ENCODE results near the gene PID1. TPM values are rescaled to one million over a fixed set of nuclear protein-coding genes. Genes with fewer than 3 reads are reported as not detected.
"Not testable (repeated sequence)": the region's sequence is repeated elsewhere in the genome, so short reads cannot be mapped to it uniquely, and the experiment has no call there.

Gene PID1
- total RNA-seq, 2 donors from 2014 or later = 0.55 to 1.6 TPM

GRCh38 chr2:229193281-229193680, 77.8 kb downstream of the PID1 start:
- no peak overlapping the region for H3K9ac ChIP-seq (ENCODE audit: extremely low read depth, low read length, poor library complexity, severe bottlenecking)
- H3K36me3 Mint-ChIP-seq (ENCODE audit: low read depth) = no peaks in the 10 kb centered on the region
- no peaks in the 10 kb centered on the region for H3K27me3 ChIP-seq (ENCODE audit: control insufficient read depth, insufficient read depth, low read length, poor library complexity, severe bottlenecking)
- DNase-seq = no peak
- TF ChIP-seq CTCF (conservative IDR thresholded peaks at IDR 0.05) = no peak
- H3K27ac ChIP-seq (ENCODE audit: low read depth, low read length) = no peak overlapping the region
- no peaks in the 10 kb centered on the region for H3K4me1 ChIP-seq (ENCODE audit: control insufficient read depth, insufficient read depth, low read length)
- no peak overlapping the region for H3K27ac Mint-ChIP-seq
- no peak overlapping the region for H3K4me3 ChIP-seq (ENCODE audit: low read length)
- no peak overlapping the region for H3K4me3 Mint-ChIP-seq
- H3K36me3 ChIP-seq (ENCODE audit: control insufficient read depth, insufficient read depth, low read length) = no peaks in the 10 kb centered on the region
- no peaks in the 10 kb centered on the region for H3K27me3 Mint-ChIP-seq (ENCODE audit: insufficient read depth)
- no peaks in the 10 kb centered on the region for H3K4me1 Mint-ChIP-seq
- 68 to 100% methylated on average over 1 to 2 of the region's 3 CpGs for WGBS, 2 experiments (ENCODE audit: insufficient coverage in 1 of 2, insufficient read length in 1 of 2)
- no peaks in the 10 kb centered on the region for H3K9me3 ChIP-seq (ENCODE audit: control insufficient read depth, low read length)
- peaks cover under 1% of the 10 kb centered on the region for H3K9me3 Mint-ChIP-seq

GRCh38 chr2:229191413-229191812, 79.7 kb downstream of the PID1 start:
- TF ChIP-seq CTCF (conservative IDR thresholded peaks at IDR 0.05) = no peak
- Histone ChIP-seq H3K9me3 (ENCODE audit: control insufficient read depth, low read length) (no peaks in the 10 kb centered on the region), H3K27ac (ENCODE audit: low read depth, low read length) (no peak overlapping the region), H3K4me3 (ENCODE audit: low read length) (no peak overlapping the region), H3K36me3 (ENCODE audit: control insufficient read depth, insufficient read depth, low read length) (no peaks in the 10 kb centered on the region), H3K27me3 (ENCODE audit: control insufficient read depth, insufficient read depth, low read length, poor library complexity, severe bottlenecking) (no peaks in the 10 kb centered on the region), H3K4me1 (ENCODE audit: control insufficient read depth, insufficient read depth, low read length) (no peaks in the 10 kb centered on the region), H3K9ac (ENCODE audit: extremely low read depth, low read length, poor library complexity, severe bottlenecking) (no peak overlapping the region)
- no peak for DNase-seq
- WGBS, 2 experiments (ENCODE audit: insufficient coverage in 1 of 2, insufficient read length in 1 of 2) = 88% methylated on average over 1 of the region's 1 CpG; no CpG with 5 or more reads in 1 of the 2 experiments
- no peak overlapping the region for H3K27ac Mint-ChIP-seq
- H3K27me3 Mint-ChIP-seq (ENCODE audit: insufficient read depth) = no peaks in the 10 kb centered on the region
- H3K9me3 Mint-ChIP-seq = peaks cover 19% of the 10 kb centered on the region
- H3K4me3 Mint-ChIP-seq = no peak overlapping the region
- no peaks in the 10 kb centered on the region for H3K4me1 Mint-ChIP-seq
- H3K36me3 Mint-ChIP-seq (ENCODE audit: low read depth) = peaks cover 2% of the 10 kb centered on the region

DNA sequence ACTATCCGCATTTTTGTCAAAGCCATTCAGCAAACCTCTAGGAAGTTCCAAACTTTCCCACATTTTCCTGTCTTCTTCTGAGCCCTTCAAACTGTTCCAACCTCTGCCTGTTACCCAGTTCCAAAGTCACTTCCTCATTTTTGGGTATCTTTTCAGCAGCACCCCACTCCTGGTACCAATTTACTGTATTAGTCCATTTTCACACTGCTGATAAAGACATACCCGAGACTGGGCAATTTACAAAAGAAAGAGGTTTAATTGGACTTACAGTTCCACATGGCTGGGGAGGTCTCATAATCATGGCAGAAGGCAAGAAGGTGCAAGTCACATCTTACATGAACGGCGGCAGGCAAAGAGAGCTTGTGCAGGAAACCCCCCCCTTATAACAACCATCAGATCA, 84.0 kb downstream of the PID1 start:
- H3K36me3 ChIP-seq (ENCODE audit: control insufficient read depth, insufficient read depth, low read length); DNase-seq; H3K27ac ChIP-seq (ENCODE audit: low read depth, low read length); H3K4me1 Mint-ChIP-seq; H3K27me3 ChIP-seq (ENCODE audit: control insufficient read depth, insufficient read depth, low read length, poor library complexity, severe bottlenecking); H3K4me3 ChIP-seq (ENCODE audit: low read length); H3K4me1 ChIP-seq (ENCODE audit: control insufficient read depth, insufficient read depth, low read length); H3K27ac Mint-ChIP-seq; H3K4me3 Mint-ChIP-seq; H3K9ac ChIP-seq (ENCODE audit: extremely low read depth, low read length, poor library complexity, severe bottlenecking); H3K27me3 Mint-ChIP-seq (ENCODE audit: insufficient read depth); H3K36me3 Mint-ChIP-seq (ENCODE audit: low read depth); H3K9me3 ChIP-seq (ENCODE audit: control insufficient read depth, low read length): not testable (repeated sequence)
- WGBS, 2 experiments (ENCODE audit: insufficient coverage in 1 of 2, insufficient read length in 1 of 2) = 0 to 72% methylated on average over 1 to 4 of the region's 4 CpGs
- H3K9me3 Mint-ChIP-seq = peaks cover 28% of the 10 kb centered on the region

DNA sequence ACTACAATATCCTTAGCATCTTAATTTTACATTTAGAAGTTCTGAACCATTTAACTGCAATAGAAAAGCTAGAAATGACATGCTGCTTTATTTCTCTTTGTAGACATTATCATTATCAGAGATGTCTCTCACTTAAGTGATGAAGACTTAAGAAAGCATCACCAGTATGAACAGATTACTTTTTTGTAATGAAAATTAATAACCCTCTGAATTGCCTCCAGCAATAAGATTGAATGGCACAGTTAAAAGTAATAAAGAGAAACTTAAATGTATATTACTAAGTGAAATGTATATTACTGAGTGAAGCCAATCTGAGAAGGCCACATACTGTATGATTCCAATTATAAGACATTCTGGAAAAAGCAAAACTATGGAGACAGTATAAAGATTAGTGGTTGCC, 89.4 kb downstream of the PID1 start:
- Histone ChIP-seq H3K9ac (ENCODE audit: extremely low read depth, low read length, poor library complexity, severe bottlenecking) (no peak overlapping the region), H3K4me3 (ENCODE audit: low read length) (no peak overlapping the region), H3K9me3 (ENCODE audit: control insufficient read depth, low read length) (no peaks in the 10 kb centered on the region), H3K36me3 (ENCODE audit: control insufficient read depth, insufficient read depth, low read length) (no peaks in the 10 kb centered on the region), H3K27ac (ENCODE audit: low read depth, low read length) (no peak overlapping the region), H3K4me1 (ENCODE audit: control insufficient read depth, insufficient read depth, low read length) (no peaks in the 10 kb centered on the region), H3K27me3 (ENCODE audit: control insufficient read depth, insufficient read depth, low read length, poor library complexity, severe bottlenecking) (no peaks in the 10 kb centered on the region)
- no peak overlapping the region for H3K4me3 Mint-ChIP-seq
- H3K27me3 Mint-ChIP-seq (ENCODE audit: insufficient read depth) = no peaks in the 10 kb centered on the region
- H3K36me3 Mint-ChIP-seq (ENCODE audit: low read depth) = no peaks in the 10 kb centered on the region
- TF ChIP-seq CTCF (conservative IDR thresholded peaks at IDR 0.05) = no peak
- H3K4me1 Mint-ChIP-seq = no peaks in the 10 kb centered on the region
- no peak for DNase-seq
- no peak overlapping the region for H3K27ac Mint-ChIP-seq
- peaks cover 11% of the 10 kb centered on the region for H3K9me3 Mint-ChIP-seq

All from endodermal cell (in vitro differentiated cells).